ENCODE data around the gene KLK8.

- no peak for TF ChIP-seq CTCF (IDR thresholded peaks at IDR 0.05)
- no peak for TF ChIP-seq EZH2 (IDR thresholded peaks at IDR 0.05; ENCODE audit: borderline replicate concordance, insufficient read depth, low read depth, low read length, poor library complexity, severe bottlenecking)
These were observed 8.8 kb downstream of the KLK8 start for GRCh38 chr19:50992666-50993035.
